NOMO-1 (cell line): ENCODE results near the gene CISH.
A peak's percentile ranks its signal among the peaks of the same experiment; 100 is the strongest.

Experiments
- DNase-seq, 2 experiments: peaks; one replicate each; lab custom pipeline; 2025; ENCODE audit not compliant: unreplicated experiment in 2 of 2; lab: John Stamatoyannopoulos, UW

The CISH gene

GRCh38 chr3:50600141-50600753 is 11.3 kb downstream of the CISH start:
- DNase-seq: no peak

DNA sequence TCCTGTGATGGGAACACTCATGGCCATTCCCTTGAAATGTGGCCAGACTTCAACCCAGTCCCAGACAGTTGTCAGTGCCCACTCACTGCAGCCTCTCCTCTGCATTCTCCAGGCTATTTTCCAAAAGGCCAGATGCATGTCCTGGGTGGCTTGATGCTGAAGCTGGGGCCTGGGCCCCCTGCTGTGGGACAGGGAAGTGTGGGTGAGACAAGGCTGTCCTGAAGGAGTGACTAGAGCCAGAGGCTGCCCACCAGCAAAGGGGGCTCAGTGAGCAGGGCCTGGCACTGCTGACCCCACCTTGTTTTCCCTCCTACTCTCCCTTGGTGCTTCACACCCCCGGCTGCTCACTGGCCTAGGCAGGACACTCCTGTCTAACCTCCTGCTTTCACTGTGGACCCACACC is 11.9 kb downstream of the CISH start:
- no peak for DNase-seq

DNA sequence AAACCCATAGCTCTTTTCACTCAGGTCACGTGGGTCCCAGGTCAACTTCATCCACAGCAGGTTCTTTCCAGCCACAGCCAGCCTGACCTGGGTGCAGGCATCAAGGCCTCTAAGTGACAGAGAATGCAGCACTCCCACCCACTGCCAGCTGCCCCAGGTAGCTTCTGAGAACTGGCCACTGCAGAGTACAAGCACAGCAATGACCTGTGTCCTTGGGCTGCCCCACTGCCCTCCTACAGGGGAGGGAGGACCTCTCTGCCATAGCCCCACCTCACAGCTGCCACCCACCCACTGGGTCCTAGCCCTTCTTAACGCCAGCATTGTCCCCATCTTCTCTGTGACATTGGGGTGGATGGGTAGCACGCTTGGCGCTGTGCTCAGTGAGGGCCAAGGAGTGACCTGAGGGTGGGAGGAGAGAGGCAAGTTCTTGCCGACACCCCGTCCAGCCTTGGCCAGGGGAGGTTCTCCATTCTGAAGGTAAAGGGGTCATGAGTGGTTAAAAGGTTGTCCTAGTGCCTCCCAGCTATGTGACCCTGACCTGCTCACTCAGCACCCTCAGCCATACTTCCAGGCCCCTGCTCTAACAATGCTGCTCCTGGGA is 12.4 kb downstream of the CISH start:
- no peak for DNase-seq

GRCh38 chr3:50594253-50594785 is 17.3 kb downstream of the CISH start:
- no peak for DNase-seq

- DNase-seq: peak; percentile 68 to 72
Observed at GRCh38 chr3:50592568-50592967, 19.0 kb downstream of the CISH start.

DNA sequence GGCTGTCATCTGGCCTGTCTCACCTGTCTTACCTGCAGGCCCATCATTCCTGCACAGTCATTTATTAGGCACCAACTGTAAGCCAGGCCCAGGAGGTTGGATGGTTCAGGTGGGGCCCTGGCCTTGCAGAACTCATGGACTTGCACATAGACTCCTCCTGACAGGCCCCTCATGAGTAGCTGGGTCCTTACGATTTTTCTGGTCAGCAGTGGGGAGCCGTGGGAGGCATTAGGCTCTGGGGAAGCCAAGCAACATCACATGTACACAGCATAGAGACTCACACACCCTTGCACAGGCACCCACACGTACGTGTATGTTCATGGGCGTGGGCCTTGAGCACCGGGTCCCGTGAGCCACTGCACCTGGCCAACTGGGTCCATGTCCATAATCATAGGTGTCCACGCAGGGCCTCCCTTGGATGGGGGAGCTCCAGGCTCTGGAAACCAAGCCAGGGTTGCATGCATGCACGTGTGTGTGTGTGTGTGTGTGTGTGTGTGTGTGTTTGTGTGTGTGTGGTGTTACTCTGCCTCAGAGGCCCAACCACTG is 20.3 kb downstream of the CISH start:
- no peak for DNase-seq

DNA sequence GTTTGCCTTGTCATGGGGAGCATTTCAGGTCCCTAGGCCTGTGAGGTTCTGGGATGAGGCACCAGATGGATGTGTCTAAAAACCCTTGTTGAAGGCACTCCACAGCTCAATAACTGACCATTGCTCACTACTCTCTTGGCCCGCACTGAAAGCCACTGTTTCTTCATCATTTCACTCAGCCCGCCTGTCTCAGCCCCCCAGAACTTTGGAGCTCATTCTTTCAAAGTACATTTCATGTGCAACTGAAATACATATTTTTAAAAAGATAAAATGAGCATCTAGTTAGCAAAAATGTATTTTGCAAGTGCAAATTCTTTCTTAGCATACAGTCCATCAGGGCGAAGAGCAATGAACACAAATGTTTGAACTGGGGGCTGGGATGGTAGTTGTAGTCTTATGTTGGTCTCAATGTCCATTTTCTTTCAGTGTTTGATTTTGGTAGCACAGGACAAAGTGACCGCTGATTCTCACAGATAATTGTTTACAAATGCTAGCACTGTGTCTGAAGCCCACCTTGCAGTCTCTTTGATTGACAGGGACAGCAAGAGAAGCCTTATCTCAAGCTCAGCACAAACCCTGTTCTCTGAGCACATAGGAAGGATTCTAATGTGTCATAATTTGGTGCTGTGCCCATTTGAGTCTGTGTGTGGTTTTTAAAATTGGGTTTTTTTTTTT is 22.7 kb downstream of the CISH start:
- DNase-seq: no peak

GRCh38 chr3:50587806-50588758 is 23.5 kb downstream of the CISH start:
- DNase-seq: no peak

DNA sequence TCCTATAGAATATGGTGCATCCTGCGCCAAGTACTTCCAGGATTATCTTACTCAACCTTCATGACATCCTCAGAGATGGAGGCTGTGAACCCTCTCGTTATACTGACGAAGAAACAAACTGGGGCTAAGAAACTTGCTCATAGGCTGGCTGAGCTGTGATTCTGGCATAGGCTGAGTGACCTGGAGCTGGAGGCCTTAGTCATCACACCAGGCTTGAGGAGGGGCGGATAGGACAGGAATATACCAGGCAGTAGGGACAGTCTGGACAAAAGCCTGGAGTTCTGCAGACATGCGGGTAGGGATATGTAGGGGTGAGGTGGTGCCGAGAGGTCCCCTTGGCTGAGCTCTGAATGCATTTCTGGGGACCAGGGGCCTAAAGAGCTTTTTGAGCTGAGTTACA is 24.2 kb downstream of the CISH start:
- DNase-seq: no peak

GRCh38 chr3:50586763-50587070 is 24.9 kb downstream of the CISH start:
- no peak for DNase-seq

GRCh38 chr3:50585919-50586762 is 25.4 kb downstream of the CISH start:
- no peak for DNase-seq

DNA sequence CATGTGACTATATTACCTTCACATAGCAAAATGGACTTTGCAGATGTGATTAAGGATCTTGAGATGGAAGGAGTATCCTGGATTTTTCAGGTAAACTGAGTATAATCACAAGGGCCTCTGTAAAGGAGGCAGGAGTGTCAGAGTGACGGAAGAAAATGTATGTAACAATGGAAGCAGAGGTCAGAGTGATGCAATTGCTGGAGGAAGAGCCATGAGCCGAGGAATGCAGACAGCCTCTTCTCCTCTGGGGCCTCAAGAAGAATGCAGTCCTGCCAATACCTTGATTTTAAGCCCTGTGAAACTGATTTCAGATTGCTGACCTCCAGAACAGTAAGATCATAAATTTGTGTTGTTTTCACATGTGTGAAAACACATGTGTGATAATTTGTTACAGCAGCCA is 27.2 kb downstream of the CISH start:
- DNase-seq: no peak

DNA sequence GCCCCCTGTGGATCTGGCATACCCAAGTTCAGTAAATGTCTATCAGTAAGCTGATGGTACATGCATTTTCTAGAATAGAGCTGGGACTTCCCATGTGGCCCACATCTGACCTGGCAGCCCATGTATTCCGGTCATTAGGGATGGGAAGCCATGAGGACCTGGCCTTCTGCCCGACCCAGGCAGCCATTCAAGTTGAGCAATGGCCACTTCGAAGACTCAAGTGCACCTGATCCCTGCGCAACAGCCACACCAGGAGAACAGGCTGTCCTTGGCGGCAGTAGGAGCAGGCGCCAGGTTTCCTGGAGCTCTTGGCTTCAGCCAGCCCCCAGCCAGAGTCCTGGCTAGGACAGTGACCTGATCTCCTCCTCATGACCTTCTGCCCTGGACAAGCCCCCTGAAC is 27.7 kb downstream of the CISH start:
- DNase-seq: no peak

DNA sequence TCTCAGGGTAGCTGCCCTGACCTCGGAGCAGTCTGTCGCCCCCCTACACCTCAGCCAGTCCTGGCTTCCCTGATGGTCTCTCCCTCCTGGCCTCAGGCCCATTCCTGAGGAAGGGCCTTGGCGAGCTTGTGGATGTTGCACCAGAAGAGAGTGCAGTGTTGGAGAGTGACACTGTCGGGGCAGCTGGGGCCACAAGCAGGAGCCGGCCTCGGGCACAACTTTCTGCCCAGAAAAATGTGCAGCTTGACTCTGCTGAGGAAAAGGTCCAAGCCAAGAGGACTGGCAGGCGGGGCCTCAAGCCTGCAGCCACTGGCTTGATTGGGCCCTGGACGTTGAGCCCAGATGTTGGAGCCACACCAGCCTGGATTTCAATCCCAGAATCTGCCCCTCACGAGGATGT is 29.5 kb downstream of the CISH start:
- DNase-seq: no peak

DNA sequence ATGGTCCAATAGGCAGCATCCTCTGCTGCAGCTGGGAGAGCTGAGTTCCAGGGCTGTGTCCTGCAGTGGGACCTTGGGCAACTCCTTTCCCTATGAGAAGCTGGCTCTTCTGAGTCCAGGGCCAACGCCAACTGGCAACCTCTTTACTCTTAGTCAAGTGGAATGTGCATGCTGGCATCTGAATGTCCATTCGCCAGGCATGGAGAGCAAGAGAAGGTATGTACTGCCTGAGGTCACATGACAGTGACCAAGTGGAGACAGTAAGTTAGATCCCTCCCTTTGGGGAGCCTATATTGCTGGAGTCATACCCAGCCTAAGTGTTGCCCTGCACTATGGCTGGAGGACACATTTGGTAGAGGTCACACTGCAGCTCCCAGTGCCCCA is 30.1 kb downstream of the CISH start:
- DNase-seq: no peak

GRCh38 chr3:50580683-50581458 is 30.7 kb downstream of the CISH start:
- DNase-seq: no peak

DNA sequence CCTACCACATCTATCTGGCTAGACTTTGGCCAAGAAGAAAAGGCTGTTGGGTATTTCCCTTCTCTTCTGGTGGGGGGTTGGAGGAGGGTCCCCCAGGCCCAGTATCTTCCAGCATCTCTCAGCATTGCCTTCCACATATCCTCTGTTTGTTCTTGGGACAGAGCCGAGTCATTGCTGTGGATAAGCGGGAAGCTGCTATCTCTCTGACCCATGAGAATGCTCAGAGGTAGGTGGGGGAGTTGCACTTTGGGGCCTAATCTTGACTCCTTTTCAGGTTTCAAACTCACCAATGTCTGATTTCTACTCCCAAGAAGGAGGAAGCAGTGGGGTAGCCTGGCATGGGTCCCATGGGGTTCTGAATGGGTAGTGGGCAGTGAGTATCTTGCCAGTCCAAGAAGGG is 34.2 kb downstream of the CISH start:
- no peak for DNase-seq

GRCh38 chr3:50575372-50575771 is 36.2 kb downstream of the CISH start:
- no peak for DNase-seq

GRCh38 chr3:50574444-50574831 is 37.1 kb downstream of the CISH start:
- no peak for DNase-seq
